Ishikawa (cell line): ENCODE measurements around the gene WAC.

Experiments
- EP300 ChIP-seq: IDR thresholded peaks from 2 replicates; pipeline ENCODE4 v1.6.1; 2012; ENCODE audit warnings: borderline replicate concordance
- FOXM1 ChIP-seq: IDR thresholded peaks from 2 replicates; pipeline ENCODE4 v1.6.1; 2012; ENCODE audit warnings: low read depth, borderline replicate concordance
- NFIC ChIP-seq: IDR thresholded peaks from 2 replicates; pipeline ENCODE4 v1.6.1; 2012
- REST ChIP-seq: IDR thresholded peaks from 2 replicates; pipeline ENCODE4 v1.6.1; 2012; ENCODE audit warnings: low read depth, mild to moderate bottlenecking
- TAF1 ChIP-seq: IDR thresholded peaks from 2 replicates; pipeline ENCODE4 v1.6.1; 2012; ENCODE audit warnings: low read depth, mild to moderate bottlenecking
- TCF12 ChIP-seq: IDR thresholded peaks from 2 replicates; pipeline ENCODE4 v1.6.1; 2012; ENCODE audit warnings: low read depth
- USF1 ChIP-seq: IDR thresholded peaks from 2 replicates; pipeline ENCODE4 v1.6.1; 2012
- YY1 ChIP-seq: IDR thresholded peaks from 2 replicates; pipeline ENCODE4 v1.6.1; 2012; ENCODE audit warnings: low read depth
- ZBTB7A ChIP-seq: IDR thresholded peaks from 2 replicates; pipeline ENCODE4 v1.6.1; 2012; ENCODE audit warnings: low read depth

DNA sequence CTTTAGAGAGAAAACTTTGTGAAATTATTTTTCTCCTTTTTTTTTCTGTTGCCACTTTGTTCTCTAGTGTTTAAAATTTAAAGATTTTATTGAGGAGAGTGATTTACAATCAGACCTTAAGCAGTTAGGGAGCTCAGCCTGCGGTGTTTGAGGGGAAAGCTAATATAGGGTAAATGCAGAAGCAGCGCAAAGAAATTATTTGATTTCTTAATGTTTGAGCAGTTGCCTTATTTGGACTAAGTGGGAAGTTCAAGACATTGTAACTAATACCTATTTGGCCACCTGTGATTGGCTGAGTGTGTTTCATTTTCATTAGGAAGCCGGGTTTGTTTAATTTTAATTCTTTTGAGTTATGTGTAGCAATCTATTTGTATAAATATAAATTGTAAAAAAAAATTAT is 25.3 kb downstream of the WAC start:
- TF ChIP-seq NFIC (no peak), USF1 (no peak), REST (no peak), YY1 (no peak), ZBTB7A (no peak), TAF1 (no peak), EP300 (no peak), FOXM1 (no peak), TCF12 (no peak)
